Measurements from ENCODE around the gene ANKS1B. TPM values are rescaled to one million over a fixed set of nuclear protein-coding genes. Genes with fewer than 3 reads are reported as not detected.

Gene ANKS1B
- polyA plus RNA-seq, 3 donors = not detected

GRCh38 chr12:99154216-99154982, 830.3 kb downstream of the ANKS1B start:
- no peaks in the 10 kb centered on the region for H3K79me2 ChIP-seq (ENCODE audit: insufficient read depth, low read length)
- H3K4me3 ChIP-seq (replicated peaks in 1 of 3; ENCODE audit: low read depth in 2 of 3, low read length in 3 of 3) = no peak overlapping the region
- H3K4me3 Mint-ChIP-seq = peak overlapping the region in 1 of 2 donors; percentile 18
- H4K20me1 ChIP-seq (ENCODE audit: insufficient read depth, low read length) = no peaks in the 10 kb centered on the region
- TF ChIP-seq, protein P1, sequence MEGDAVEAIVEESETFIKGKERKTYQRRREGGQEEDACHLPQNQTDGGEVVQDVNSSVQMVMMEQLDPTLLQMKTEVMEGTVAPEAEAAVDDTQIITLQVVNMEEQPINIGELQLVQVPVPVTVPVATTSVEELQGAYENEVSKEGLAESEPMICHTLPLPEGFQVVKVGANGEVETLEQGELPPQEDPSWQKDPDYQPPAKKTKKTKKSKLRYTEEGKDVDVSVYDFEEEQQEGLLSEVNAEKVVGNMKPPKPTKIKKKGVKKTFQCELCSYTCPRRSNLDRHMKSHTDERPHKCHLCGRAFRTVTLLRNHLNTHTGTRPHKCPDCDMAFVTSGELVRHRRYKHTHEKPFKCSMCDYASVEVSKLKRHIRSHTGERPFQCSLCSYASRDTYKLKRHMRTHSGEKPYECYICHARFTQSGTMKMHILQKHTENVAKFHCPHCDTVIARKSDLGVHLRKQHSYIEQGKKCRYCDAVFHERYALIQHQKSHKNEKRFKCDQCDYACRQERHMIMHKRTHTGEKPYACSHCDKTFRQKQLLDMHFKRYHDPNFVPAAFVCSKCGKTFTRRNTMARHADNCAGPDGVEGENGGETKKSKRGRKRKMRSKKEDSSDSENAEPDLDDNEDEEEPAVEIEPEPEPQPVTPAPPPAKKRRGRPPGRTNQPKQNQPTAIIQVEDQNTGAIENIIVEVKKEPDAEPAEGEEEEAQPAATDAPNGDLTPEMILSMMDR (IDR thresholded peaks at IDR 0.05) = no peak
- no peaks in the 10 kb centered on the region for H3K9me3 ChIP-seq (replicated peaks in 1 of 2; ENCODE audit: control insufficient read depth in 1 of 2, insufficient read depth in 1 of 2, low read length in 2 of 2)
- no peak overlapping the region for H3K27ac ChIP-seq (ENCODE audit: low read depth in 1 of 2, low read length in 2 of 2)
- no peaks in the 10 kb centered on the region for H3K4me1 ChIP-seq (ENCODE audit: control insufficient read depth in 1 of 2, insufficient read depth in 2 of 2, low read length in 2 of 2)
- H3K9ac ChIP-seq (ENCODE audit: insufficient read depth, low read length, poor library complexity, severe bottlenecking) = no peak overlapping the region
- peaks cover 13 to 22% of the 10 kb centered on the region in 2 donors for H3K27me3 ChIP-seq (ENCODE audit: control insufficient read depth in 2 of 2, insufficient read depth in 2 of 2, low read length in 2 of 2)
- no peak overlapping the region for H2AFZ ChIP-seq (ENCODE audit: insufficient read depth, low read depth, low read length, poor library complexity, severe bottlenecking)
- H3K4me2 ChIP-seq (replicated peaks; ENCODE audit: extremely low read depth, low read length, poor library complexity, severe bottlenecking) = no peak overlapping the region
- H3K4me1 Mint-ChIP-seq = peaks cover 4% of the 10 kb centered on the region
- intact Hi-C loops (cut with micrococcal nuclease) = no loop called here
- H3K27me3 Mint-ChIP-seq (ENCODE audit: low read depth in 3 of 3) = peaks cover 12 to 40% (median 18%) of the 10 kb centered on the region in 3 donors
- no peaks in the 10 kb centered on the region for H3K36me3 ChIP-seq (replicated peaks in 1 of 2; ENCODE audit: control insufficient read depth in 1 of 2, insufficient read depth in 2 of 2, low read length in 2 of 2)
- peak overlapping the region in 1 of 7 donors; percentile 18 for H3K27ac Mint-ChIP-seq
- H3K9me3 Mint-ChIP-seq = peaks cover 0 to 6% (median 4%) of the 10 kb centered on the region in 7 donors
- DNase-seq = no peak
- WGBS (ENCODE audit: insufficient coverage) = 59% methylated on average over 13 of the region's 17 CpGs
- no peaks in the 10 kb centered on the region for H3K36me3 Mint-ChIP-seq

GRCh38 chr12:99153293-99153692, 831.4 kb downstream of the ANKS1B start:
- TF ChIP-seq, protein P1 (IDR thresholded peaks at IDR 0.05) = no peak
- peak overlapping the region in 1 of 2 donors; percentile 40 for H3K4me3 Mint-ChIP-seq
- 83% methylated on average over 1 of the region's 3 CpGs for WGBS (ENCODE audit: insufficient coverage)

More at GRCh38 chr12:99153293-99153692, 831.4 kb downstream of the ANKS1B start:
- Histone ChIP-seq H3K27me3 (ENCODE audit: control insufficient read depth in 2 of 2, insufficient read depth in 2 of 2, low read length in 2 of 2) (peaks cover 13 to 22% of the 10 kb centered on the region in 2 donors), H2AFZ (ENCODE audit: insufficient read depth, low read depth, low read length, poor library complexity, severe bottlenecking) (no peak overlapping the region), H3K36me3 (replicated peaks in 1 of 2; ENCODE audit: control insufficient read depth in 1 of 2, insufficient read depth in 2 of 2, low read length in 2 of 2) (no peaks in the 10 kb centered on the region), H3K27ac (ENCODE audit: low read depth in 1 of 2, low read length in 2 of 2) (no peak overlapping the region), H3K9me3 (replicated peaks in 1 of 2; ENCODE audit: control insufficient read depth in 1 of 2, insufficient read depth in 1 of 2, low read length in 2 of 2) (no peaks in the 10 kb centered on the region), H3K79me2 (ENCODE audit: insufficient read depth, low read length) (no peaks in the 10 kb centered on the region), H3K4me2 (replicated peaks; ENCODE audit: extremely low read depth, low read length, poor library complexity, severe bottlenecking) (no peak overlapping the region), H3K4me1 (ENCODE audit: control insufficient read depth in 1 of 2, insufficient read depth in 2 of 2, low read length in 2 of 2) (no peaks in the 10 kb centered on the region), H3K9ac (ENCODE audit: insufficient read depth, low read length, poor library complexity, severe bottlenecking) (no peak overlapping the region), H4K20me1 (ENCODE audit: insufficient read depth, low read length) (no peaks in the 10 kb centered on the region), H3K4me3 (replicated peaks in 1 of 3; ENCODE audit: low read depth in 2 of 3, low read length in 3 of 3) (no peak overlapping the region)
- Mint-ChIP-seq H3K27ac (no peak overlapping the region), H3K36me3 (no peaks in the 10 kb centered on the region), H3K4me1 (peaks cover 4% of the 10 kb centered on the region), H3K9me3 (peaks cover 0 to 2% (median 0%) of the 10 kb centered on the region in 7 donors), H3K27me3 (ENCODE audit: low read depth in 3 of 3) (peaks cover 12 to 39% (median 18%) of the 10 kb centered on the region in 3 donors)
- intact Hi-C loops (cut with micrococcal nuclease) = no loop called here
- DNase-seq = no peak

All from CD14-positive monocyte (primary cell).